ENCODE data around the gene QKI.

- TF ChIP-seq CTCF (IDR thresholded peaks at IDR 0.05; ENCODE audit: poor library complexity) (no peak), EZH2 (IDR thresholded peaks at IDR 0.05; ENCODE audit: borderline replicate concordance) (no peak), EZH2phosphoT487 (IDR thresholded peaks at IDR 0.05; ENCODE audit: low read depth, severe bottlenecking, unreplicated experiment) (no peak)
These were observed 81.7 kb downstream of the QKI start for GRCh38 chr6:163496205-163496604.

Data from hepatocyte (in vitro differentiated cells).